Measurements from ENCODE around the gene PTGFRN. TPM values are rescaled to one million over a fixed set of nuclear protein-coding genes. Genes with fewer than 3 reads are reported as not detected.

PTGFRN gene
- total RNA-seq, 1 donor from 2014 or later, result 48.1 TPM

DNA sequence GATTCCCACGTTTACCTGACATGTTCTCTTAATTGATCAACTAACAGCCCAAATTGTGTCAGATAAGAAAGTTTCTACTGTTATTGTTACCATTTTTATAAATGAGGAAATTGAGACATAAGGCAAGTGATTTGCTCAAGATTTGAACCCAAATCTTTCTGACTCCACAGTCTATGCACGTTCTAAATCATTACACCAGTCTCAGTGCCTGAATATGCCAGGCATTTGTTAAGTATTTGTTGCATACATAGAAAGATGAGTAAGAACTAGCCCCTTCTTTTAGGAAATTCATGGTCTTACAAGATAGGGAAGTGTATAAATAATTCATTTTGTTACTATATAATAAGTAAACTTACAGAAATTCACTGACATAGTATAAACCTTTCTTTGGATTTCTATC is 84.7 kb downstream of the PTGFRN start:
- no peak for DNase-seq (ENCODE audit: low read depth)

DNA sequence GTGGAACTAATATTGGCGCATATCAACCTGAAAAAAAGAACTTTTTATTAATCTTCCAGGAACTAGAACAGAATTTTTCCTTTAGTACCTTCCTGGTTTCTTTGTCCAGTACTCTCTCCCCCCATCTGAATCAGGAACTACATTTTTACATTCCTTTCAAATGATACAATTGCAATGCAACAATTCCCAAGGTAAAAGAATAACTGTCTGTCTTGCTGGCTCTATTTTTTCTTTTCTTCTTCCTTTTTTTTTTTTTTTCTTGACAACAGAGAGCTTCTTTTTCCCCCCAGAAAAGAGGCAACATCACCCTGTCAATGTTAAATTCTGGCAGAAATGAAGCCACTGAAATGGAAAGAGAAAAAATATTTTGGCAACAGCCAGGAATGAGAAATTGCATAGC is 87.3 kb downstream of the PTGFRN start:
- peak; percentile 19 for DNase-seq (ENCODE audit: low read depth)

DNA sequence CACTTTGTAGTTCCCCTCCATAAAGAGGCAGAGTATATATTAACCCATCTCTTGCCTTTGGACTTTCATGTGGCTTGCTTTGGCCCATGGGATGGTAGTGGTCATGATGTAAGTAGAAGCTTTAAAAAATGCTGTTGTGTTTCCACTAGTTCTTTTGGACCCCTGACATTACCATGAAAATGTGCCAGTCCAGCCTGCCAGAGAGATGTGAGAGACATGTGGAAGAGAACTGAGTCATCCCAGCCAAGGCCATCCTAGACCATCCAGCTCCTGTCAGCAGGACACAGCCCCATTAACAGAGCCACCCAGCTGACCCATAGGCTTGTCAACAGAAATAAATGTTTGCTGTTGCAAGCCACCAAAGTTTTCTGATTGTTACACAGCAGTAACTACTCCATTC is 87.9 kb downstream of the PTGFRN start:
- DNase-seq (ENCODE audit: low read depth), result peak; percentile 28

DNA sequence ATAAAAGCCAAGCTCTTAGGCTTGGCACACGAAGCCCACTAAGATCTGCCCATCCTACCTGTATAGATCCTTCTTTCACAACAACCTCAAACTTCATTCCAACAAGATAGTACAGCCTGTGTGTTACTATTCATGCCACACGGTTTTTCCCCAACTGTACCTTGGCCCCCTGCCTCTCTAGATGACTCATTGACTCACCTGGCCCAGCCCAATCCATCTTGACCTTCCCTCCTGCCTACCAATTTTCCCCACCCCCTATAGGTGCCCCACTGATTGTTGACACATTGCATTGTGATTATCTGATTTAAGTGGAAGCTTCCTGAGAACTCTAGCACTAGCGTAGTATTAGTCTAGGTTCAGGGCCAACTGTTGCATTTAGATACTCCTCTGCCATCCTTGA is 89.9 kb downstream of the PTGFRN start:
- no peak for DNase-seq (ENCODE audit: low read depth)

DNA sequence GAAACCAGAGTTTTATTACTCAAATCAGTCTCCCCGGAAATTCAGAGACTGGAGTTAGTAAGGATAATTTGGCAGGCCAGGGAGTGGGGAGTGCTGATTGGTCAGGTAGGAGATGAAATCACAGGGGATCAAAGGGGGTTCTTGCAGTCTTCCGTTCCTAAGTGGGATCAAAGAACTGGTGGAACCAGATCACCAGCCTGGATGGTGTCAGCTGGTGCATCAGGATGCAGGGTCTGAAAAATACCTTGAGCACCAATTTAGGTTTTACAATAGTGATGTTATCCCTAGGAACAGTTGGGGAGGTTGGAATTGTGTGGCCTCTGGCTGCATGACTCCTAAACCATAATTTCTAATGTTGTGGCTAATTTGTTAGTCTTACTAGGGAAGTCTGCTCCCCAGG is 90.4 kb downstream of the PTGFRN start:
- no peak for DNase-seq (ENCODE audit: low read depth)

DNA sequence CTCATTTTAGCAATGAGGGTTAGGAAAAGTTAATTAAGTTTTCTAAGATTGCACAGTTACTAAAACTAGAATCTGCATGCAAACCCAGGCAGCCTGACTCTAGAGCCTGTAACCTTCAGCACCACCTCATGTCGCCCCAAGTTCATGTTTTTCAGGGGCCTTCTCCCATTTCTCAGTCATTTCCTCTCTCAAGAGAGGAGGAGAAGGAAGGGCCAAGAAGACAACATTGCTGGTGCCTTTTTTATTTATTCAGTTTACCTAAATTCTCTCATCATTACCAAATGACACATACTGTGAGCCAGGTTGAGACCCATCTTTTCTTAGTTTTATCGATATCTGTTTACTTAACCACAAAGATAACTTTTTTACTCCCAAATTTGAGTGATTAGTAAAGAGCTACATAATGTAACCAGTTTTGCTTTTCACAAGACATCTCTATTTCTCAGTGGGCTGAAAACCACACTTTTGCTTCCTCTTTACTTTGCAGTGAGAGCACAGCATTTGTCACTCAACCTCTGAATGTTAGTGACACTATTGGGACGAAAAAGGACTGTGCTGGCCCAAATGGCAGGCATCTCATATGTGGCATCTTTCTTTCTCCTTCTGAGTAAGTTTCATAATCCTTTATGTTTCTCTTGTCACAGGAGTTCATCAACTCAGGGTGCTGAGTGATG is 91.7 kb downstream of the PTGFRN start, which contains the start of gene CD101:
Gene CD101 (plus strand): TSS at position 507 of the 674 bp plus-strand sequence. CDS start 58 bp downstream, at position 565.
- no peak for DNase-seq (ENCODE audit: low read depth)

DNA sequence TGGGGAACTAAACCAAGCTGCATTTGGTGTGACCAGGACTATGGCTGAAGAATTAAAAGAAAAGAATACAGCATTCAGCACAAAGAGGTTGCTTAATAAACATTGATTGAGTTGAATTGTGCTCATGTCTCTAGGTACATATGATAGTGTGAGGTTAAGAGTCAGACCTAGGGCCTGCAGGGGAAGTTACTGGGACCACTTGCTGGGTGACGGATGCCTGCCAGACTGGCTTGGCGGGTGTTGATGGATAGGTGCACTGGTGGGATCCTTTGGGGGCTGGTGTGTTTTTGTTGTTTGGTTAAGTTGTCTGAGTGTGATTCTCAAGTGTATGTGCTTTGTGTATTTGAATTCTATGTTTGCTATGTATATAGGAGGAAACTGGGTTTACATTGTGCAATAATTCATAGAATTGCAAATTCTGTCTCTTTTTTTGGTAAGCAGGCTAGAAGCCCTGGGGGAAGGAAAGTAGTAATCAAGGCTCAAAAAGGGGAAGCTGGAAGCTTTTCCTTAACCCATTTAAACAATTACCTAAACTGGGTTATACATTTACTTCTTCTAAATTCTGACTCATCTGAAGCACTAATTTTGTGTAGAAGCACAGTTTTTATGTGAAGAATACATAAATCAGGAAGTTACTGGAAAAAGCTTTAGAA is 93.6 kb downstream of the PTGFRN start:
- no peak for DNase-seq (ENCODE audit: low read depth)

DNA sequence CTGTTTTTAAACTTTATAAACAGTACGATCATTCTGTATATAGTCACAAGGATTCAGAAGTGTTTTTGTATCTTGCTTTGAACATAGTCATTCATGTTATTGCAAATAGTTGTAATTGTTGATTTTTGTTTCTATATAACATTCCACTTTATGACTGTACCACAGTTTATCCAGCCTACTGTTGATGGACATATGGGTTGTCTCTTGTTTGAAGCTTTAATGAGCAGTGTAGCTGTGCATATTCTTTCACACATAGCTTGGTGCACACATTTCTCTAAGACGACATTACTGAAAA is 98.0 kb downstream of the PTGFRN start:
- no peak for DNase-seq (ENCODE audit: low read depth)

DNA sequence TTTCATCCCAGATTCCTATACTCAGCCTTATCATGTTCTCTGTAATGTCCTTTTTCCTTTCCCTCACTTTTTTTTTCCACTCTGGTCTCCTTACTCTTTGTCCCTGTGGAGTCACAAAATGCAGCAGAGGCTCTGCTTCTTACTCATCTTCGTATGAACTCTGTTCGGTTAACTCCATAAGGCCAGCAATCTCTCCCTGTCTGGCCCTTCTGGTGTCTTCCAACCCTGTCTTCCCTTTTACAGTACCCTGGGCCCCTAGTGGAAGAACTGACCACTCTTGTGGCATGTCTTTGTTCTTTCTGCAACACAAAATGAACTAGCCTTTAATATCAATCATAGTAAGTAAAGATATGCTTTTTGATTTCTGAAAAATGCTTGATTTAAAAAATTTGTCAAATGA is 98.9 kb downstream of the PTGFRN start:
- no peak for DNase-seq (ENCODE audit: low read depth)

DNA sequence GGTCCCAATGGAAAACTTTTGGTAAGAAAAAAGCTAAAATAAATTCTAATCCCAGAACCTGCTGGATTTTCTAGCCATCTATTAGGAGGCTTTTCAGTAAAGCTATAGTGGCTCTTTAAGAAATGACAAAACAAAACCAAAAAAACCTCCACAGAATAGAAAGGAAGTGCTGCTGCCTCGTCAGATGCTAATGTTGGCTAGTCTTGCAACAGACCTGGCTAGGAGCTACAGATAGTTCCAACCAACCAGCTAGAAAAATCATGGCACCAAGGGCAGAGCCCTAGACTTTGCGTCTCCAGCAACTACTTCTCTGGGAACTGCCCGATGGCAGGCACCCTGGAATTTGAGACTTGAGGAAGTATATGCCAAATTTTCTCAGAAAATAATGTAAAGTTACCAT is 99.4 kb downstream of the PTGFRN start:
- no peak for DNase-seq (ENCODE audit: low read depth)

DNA sequence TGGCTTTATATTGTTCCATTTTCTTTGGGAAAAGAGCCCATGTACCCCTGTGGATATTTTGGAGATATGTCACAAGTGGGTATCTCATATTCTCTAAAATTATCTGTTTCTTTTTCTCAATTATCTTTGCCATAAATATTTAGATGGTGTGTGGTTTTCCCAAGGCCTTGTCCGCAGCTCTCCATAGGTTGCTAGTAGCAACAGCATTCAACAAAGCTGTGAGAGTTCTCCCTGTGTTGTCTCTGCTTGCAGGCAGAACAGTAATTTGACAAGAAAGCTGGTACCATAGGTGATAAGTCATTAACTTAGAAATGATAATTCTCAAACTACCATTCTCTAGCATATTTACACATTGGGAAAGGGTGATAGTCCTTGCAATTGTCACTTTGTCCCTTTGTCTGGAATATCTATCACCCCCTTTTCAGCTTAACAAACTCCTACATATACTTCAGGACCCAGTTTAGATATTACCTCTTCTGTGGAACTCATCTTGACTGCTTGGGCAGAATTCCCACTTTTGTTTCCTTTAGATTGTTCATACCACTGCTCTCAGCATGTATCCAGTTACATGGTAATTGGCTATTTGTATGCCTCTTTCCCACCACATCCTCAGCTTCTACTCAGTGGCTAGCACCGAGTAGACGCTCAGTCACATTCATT is 100.7 kb downstream of the PTGFRN start:
- DNase-seq (ENCODE audit: low read depth), result no peak

DNA sequence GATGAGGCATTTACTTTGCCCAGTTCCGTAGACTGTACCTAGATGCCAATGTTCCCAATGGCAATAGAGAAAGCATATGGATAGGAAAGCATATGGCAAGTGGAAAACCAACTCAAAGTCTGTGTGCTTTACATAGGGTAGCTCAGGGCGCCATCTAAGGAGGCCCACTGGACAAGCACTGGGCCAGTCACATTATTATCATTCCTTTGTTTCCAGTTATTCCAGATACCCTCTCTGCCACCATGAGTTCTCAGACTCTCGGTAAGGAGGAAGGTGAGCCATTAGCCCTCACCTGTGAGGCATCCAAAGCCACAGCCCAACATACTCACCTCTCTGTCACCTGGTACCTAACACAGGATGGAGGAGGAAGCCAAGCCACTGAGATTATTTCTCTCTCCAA is 101.6 kb downstream of the PTGFRN start:
- no peak for DNase-seq (ENCODE audit: low read depth)

DNA sequence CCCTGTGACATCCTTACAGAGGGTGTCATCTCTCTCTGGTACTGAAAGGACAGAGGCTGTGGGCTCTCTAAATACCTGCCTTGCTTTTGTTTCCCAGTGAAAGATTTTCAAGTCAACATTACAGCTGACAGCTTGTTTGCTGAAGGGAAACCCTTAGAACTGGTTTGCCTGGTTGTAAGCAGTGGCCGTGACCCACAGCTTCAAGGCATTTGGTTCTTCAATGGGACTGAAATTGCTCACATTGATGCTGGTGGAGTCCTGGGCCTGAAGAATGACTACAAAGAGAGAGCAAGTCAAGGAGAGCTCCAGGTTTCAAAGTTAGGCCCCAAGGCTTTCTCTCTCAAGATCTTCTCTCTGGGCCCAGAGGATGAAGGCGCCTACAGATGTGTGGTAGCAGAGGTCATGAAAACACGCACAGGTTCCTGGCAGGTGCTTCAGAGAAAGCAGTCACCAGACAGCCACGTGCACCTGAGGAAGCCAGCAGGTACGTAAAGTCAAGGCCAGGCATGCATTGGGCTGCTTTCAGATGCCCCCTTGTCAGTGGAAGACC is 103.7 kb downstream of the PTGFRN start:
- no peak for DNase-seq (ENCODE audit: low read depth)

DNA sequence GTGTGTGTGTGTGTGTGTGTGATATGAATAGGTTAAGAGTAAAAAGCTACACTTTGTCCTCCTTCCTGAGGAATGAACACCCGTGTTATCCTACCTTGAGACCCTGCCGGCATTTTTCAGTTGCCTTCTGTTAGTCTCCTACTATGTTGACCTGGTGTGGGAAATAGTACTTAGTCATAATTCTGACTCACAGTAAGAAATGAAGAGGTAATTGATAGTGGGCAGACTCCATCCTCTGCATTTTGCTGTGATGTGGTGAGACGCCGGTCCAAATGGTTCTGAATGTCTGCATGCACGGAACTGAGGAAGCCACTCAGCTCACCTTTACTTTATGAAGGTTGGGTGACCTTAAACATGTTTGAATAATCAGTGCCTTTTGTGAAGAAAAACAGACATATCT is 104.5 kb downstream of the PTGFRN start:
- DNase-seq (ENCODE audit: low read depth), result no peak

DNA sequence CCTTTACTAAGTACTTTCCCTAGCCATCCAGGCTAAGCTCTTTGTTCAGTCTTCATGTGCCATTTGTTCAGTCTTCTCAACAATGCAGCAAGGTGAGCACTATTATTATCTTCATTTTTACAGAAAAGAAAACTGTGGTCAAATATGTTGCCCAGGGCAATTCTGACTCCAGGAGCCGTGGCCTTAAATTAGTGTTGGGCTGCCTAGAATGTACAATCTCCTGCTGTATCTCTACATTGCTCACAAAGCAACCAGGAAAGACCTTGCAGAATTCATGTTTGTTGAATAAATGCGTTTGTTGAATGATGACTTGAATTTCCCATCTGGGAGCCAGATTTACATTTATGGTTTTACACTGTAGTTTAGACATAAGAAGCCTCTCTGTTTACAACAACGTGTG is 106.0 kb downstream of the PTGFRN start:
- DNase-seq (ENCODE audit: low read depth), result no peak

DNA sequence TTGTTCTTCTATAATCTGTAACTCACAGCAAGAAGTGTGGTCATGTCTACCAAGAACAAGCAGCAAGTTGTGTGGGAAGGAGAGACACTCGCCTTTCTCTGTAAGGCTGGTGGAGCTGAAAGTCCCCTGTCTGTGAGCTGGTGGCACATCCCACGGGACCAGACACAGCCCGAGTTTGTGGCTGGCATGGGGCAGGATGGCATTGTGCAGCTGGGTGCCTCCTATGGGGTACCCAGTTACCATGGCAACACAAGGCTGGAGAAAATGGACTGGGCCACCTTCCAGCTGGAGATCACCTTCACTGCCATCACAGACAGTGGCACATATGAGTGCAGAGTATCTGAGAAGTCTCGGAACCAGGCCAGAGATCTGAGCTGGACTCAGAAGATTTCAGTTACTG is 107.3 kb downstream of the PTGFRN start:
- DNase-seq (ENCODE audit: low read depth), result no peak

DNA sequence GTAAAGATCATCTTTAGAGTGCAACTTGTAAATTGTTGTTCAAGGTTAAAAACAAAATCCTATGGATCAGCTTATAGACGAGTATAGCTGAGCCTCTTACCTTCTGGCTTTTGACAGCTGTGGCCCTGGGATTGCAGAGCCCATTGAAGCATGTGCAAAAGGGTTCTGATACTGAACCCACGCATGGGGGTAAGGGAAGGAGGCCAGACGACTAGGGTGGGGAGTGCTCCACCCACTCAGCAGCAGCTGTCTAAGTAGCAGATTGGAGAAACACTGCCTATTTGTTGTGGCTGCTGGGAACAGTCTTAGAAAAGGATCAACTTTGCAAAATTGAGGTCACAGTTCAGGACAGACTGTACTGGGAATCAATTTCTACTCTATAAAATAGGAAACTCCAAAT is 107.9 kb downstream of the PTGFRN start:
- DNase-seq (ENCODE audit: low read depth), result peak; percentile 71

DNA sequence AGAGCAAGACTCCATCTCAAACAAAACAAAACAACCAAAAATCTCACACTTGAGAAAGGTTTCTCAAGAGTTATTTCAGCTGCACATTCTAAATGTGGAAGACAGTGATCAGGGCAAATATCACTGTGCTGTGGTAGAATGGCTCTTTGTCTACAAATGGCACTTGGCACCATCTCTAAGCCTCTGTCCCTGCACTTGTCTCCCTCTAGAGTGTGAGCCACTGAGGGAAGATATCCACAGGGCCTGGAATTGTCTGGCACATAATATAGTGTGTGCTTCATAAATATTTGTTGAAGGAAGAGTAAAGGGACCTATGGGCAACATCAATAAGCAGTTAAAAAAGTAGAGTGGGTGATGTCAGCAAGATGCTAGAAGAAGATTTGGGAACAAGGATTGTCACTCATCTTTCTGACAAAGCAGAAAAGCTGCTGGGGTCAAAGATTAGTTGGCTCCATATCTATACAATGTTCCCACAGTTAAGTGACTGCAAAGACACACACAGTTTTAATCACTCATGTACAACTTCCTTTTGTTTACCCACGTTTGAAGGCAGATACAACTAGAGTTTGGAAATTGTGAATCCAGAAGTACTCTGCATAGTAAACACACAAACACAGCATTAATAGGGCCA is 110.9 kb downstream of the PTGFRN start:
- no peak for DNase-seq (ENCODE audit: low read depth)

DNA sequence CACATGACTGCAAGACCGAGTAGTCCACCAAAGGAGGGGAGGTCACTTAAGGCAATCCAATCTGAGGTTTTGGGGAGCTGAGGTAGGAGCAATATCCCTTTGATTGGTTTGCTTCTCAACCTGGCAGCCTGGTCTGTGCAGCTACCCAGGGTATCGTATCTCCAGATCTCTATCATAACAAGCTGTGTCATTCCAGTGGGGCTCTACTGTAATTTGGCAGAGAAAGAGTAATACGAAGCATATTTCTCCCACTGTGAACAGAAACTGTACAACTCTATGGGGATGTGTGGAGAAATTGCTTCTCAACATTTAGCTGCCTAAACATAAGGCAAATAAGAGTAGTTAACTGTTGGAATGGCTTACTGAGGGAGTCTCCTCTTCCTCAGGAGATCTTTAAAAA is 112.4 kb downstream of the PTGFRN start:
- no peak for DNase-seq (ENCODE audit: low read depth)

DNA sequence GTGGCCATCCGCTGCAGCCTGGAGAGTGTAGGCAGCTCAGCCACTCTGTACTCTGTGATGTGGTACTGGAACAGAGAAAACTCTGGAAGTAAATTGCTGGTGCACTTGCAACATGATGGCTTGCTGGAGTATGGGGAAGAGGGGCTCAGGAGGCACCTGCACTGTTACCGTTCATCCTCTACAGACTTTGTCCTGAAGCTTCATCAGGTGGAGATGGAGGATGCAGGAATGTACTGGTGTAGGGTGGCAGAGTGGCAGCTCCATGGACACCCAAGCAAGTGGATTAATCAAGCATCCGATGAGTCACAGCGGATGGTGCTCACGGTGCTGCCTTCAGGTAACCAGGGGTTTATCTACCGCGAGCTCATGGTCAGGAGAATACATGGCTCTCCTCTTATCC is 115.9 kb downstream of the PTGFRN start:
- DNase-seq (ENCODE audit: low read depth), result no peak

DNA sequence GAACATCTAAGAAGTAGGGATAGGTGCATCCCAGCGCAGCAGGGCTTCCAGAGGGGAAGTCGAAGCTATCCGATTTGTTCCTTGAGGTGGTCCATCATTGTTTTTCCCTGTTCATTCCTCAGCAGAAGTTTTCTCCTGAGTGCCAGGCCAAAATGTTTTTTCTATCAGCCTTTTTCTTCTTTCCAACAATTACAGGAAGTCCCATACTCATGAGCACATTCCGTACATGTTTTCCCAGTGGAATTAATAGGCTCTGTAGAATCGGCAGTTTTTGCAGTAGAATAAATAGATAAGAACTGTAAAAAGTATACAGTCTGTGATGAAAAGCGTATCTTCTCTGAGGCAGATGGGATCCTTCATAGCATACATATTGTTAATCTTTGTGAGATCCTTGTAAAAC is 116.6 kb downstream of the PTGFRN start:
- no peak for DNase-seq (ENCODE audit: low read depth)

DNA sequence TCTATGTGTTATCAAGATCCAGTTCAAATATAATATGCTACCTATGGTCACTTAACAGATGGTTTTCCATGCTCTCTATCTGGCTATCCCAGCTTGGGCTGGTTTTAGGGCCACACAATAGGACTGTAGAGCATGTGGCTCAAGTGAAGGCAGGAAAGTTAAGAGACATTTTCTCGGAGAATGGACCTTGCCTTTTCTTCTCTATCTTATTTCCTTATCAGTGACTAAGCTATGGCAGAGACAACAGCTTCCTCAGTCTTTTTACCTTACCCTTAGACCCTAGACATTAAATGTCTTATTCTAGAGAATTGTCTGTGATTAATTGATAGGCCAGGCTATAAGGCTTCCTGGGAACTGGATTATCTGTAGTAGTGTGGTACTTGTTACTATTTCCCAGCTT is 120.0 kb downstream of the PTGFRN start:
- DNase-seq (ENCODE audit: low read depth), result no peak
